ENCODE data around the gene DLX4.

DLX4 gene

GRCh38 chr17:49969134-49969759 lies at the start of gene DLX4:
TSS of gene DLX4 (plus strand) at chr17:49969190. CDS start at chr17:49969469, 279 bp downstream.
- DNase-seq: no peak

GRCh38 chr17:49920030-49920769 lies 48.8 kb upstream of the DLX4 start:
- no peak for DNase-seq

GRCh38 chr17:49922095-49922494 lies 46.9 kb upstream of the DLX4 start:
- no peak for DNase-seq

GRCh38 chr17:49924116-49924515 lies 44.9 kb upstream of the DLX4 start:
- DNase-seq: no peak

- DNase-seq: no peak
Observed at GRCh38 chr17:49924589-49924988, 44.4 kb upstream of the DLX4 start.

- DNase-seq: no peak
Observed at GRCh38 chr17:49925921-49926320, 43.1 kb upstream of the DLX4 start.

- DNase-seq: no peak
Observed at GRCh38 chr17:49926886-49927285, 42.1 kb upstream of the DLX4 start.

GRCh38 chr17:49928126-49928800 lies 40.7 kb upstream of the DLX4 start:
- no peak for DNase-seq

GRCh38 chr17:49928837-49929475 lies 40.0 kb upstream of the DLX4 start:
- no peak for DNase-seq

GRCh38 chr17:49930880-49931279 lies 38.1 kb upstream of the DLX4 start:
- DNase-seq: no peak

- no peak for DNase-seq
Observed at GRCh38 chr17:49931416-49932137, 37.4 kb upstream of the DLX4 start.

- no peak for DNase-seq
Observed at GRCh38 chr17:49932138-49932723, 36.8 kb upstream of the DLX4 start.

- DNase-seq: no peak
Observed at GRCh38 chr17:49932901-49933300, 36.1 kb upstream of the DLX4 start.

GRCh38 chr17:49935526-49936210 lies 33.3 kb upstream of the DLX4 start:
- no peak for DNase-seq

GRCh38 chr17:49936386-49936785 lies 32.6 kb upstream of the DLX4 start:
- DNase-seq: no peak

GRCh38 chr17:49939318-49939717 lies 29.7 kb upstream of the DLX4 start:
- no peak for DNase-seq

- DNase-seq: no peak
Observed at GRCh38 chr17:49941427-49941826, 27.6 kb upstream of the DLX4 start.

- DNase-seq: no peak
Observed at GRCh38 chr17:49942947-49943346, 26.0 kb upstream of the DLX4 start.

GRCh38 chr17:49944273-49944870 lies 24.6 kb upstream of the DLX4 start:
- DNase-seq: no peak

GRCh38 chr17:49946208-49946607 lies 22.8 kb upstream of the DLX4 start:
- no peak for DNase-seq

GRCh38 chr17:49946964-49947584 lies 21.9 kb upstream of the DLX4 start:
- no peak for DNase-seq

All from activated naive CD4-positive, alpha-beta T cell treated with anti-CD3 and anti-CD28 coated beads, Interleukin-2, amount 50 U/mL, for 16 hours (primary cell).